HUDEP-2 (cell line): ENCODE data around the gene COIL.
"Not testable (repeated sequence)": the region's sequence is repeated elsewhere in the genome, so short reads cannot be mapped to it uniquely, and the experiment has no call there.

Experiments
- DNase-seq, 76 experiments: peaks; one replicate each; lab custom pipeline; 2025; ENCODE audit not compliant: unreplicated experiment in 76 of 76; lab: John Stamatoyannopoulos, UW

Gene COIL, protein sequence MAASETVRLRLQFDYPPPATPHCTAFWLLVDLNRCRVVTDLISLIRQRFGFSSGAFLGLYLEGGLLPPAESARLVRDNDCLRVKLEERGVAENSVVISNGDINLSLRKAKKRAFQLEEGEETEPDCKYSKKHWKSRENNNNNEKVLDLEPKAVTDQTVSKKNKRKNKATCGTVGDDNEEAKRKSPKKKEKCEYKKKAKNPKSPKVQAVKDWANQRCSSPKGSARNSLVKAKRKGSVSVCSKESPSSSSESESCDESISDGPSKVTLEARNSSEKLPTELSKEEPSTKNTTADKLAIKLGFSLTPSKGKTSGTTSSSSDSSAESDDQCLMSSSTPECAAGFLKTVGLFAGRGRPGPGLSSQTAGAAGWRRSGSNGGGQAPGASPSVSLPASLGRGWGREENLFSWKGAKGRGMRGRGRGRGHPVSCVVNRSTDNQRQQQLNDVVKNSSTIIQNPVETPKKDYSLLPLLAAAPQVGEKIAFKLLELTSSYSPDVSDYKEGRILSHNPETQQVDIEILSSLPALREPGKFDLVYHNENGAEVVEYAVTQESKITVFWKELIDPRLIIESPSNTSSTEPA

DNA sequence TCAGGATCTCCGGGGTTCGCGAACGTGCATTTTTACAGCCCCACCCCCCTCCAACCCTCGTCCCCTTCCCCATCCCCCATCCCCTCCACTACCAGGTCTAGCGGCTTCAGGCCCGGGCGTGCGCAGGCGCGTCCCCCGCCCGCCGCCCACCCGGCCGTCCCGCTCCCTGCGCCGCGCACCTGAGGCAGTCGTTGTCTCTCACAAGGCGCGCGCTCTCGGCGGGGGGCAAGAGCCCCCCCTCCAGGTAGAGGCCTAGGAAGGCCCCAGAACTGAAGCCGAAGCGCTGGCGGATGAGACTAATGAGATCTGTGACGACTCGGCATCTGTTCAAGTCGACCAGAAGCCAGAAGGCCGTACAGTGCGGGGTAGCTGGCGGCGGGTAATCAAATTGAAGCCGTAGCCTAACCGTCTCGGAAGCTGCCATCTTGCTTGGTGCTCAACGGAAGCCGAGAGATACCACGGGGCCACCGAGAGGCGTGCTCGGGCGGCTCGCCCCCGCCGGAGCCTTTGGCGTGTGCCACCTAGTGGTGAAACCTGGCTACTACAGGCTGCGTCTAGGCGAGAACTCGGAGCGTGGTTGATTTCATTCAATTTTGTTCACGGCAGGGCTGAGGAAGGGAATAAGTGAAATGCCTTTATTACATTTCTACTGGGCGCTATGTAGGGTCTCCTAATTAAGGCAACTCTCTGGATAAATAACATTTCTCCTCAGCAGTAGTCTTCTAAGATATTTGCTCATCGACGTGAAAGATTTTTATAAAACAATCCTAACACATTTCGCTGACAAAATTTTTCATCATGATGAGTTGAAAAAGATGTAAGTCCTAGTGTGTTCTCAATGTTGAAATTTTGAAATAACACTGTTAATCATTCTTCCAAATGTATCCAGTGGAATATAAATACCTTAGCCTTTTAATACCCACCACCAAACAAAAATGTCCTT, at the start of gene COIL:
Gene COIL, minus strand, starts transcription at position 455 of the 943 bp plus-strand sequence. Its CDS starts 31 bp downstream, at position 424.
- DNase-seq: peak in 75 of 76 experiments; percentile 17 to 94 (median 83)

DNA sequence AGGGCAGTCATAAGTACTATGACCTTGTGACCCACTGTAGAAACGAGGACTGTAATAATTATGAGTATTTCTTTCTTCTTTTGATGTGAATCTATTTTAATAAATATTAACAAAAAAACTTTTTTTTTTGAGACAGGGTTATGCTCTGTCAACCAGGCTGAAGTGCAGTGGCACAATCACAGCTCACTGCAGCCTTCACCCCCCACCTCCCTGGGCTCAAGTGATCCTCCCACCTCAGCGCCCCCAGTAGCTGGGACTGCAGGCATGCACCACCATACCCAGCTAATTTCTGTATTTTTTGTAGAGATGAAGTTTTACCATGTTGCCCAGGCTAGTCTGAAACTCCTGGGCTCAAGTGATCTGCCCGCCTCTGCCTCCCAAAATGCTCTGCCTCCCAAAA, 49.6 kb upstream of the COIL start:
- no peak for DNase-seq

DNA sequence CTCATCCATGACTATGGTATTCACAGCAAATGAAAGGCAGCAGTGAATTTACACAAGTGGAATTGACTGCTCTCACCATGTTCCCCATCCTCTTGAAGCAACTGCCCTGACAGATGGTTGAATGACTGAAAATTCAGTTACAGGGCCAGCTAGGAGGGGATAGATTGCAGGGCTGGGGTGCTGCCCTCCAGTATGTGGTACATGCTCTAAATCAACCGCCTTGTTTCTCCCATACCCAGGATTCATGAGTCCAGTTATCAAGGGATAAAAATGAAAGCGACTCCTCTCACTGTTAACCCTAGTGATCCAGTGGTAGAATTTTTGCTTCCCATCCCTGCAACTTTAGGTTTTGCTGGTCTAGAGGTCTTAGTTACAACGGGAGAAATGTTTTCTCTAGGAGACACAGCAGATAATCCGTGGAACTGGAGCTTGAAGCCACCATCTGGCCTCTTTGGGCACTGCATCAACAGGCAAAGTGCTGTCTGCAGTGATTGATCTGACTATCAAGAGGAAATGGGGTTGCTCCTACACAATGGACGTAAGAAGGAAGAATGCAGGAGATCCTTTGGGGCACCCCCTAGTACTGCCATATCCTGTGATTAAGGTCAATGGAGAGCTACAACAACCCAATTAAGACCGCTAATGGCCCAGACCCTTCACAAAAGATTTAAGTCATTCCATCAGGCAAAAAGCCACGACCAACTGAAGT, 49.0 kb upstream of the COIL start:
- DNase-seq: peak in 44 of 76 experiments; percentile 4 to 61 (median 24)

- DNase-seq: no peak
Observed at GRCh38 chr17:57008958-57009357, 48.1 kb upstream of the COIL start.

GRCh38 chr17:57006040-57006439, 45.2 kb upstream of the COIL start:
- no peak for DNase-seq

DNA sequence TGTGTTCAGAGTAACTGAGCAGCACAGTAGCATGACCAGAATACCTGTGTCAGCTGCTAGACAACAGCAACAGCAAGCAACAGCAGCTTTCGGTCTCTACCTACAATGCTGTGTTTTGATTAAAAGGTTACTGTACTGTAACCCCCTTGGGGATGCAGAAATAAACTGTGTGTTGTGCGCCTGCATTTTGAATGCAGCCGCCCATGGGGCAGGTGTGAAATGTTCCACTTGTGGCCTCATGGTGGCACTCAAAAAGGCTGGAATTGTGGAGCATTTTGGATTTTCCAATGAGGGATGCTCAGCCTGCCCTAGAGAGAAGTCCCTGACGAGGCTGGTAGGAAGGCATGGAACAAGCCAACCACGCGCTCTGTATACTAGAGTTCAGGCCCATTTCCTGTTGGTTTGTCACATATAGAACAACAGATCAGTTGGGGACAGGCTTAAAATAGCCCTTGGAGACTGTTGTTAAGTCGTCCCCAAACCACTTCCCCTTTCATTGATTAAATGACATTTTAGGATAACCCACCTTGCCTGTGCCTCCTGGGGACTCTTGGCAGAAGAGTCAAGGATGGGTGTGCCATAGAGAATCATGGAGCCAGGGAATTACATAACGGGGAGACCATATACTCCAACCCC, 44.2 kb upstream of the COIL start:
- no peak for DNase-seq

DNA sequence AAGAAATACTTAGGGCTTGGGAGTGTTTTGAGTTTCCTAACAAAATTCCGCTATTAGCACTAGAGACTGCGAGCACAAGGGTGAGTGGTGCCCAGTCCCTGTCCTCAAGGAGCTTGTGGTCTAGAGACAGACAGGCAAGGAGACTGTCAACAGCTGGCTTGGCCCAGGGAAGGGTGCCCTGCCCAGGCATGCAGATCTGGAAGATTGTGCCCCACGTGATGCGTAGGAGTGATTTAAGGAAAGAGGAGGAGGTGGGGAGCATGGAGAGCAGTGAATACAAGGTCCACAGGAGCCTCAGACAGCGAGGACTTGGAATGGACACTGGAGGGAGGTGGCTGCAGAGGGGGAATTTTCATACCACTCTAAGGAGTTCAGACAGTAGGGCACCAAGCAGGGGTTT, 42.1 kb upstream of the COIL start:
- DNase-seq: peak in 1 of 76 experiments; percentile 1

- DNase-seq: no peak
Observed at GRCh38 chr17:57001541-57001940, 40.7 kb upstream of the COIL start.

GRCh38 chr17:56997313-56997712, 36.5 kb upstream of the COIL start:
- DNase-seq: no peak

- no peak for DNase-seq
Observed at GRCh38 chr17:56995766-56996165, 34.9 kb upstream of the COIL start.

DNA sequence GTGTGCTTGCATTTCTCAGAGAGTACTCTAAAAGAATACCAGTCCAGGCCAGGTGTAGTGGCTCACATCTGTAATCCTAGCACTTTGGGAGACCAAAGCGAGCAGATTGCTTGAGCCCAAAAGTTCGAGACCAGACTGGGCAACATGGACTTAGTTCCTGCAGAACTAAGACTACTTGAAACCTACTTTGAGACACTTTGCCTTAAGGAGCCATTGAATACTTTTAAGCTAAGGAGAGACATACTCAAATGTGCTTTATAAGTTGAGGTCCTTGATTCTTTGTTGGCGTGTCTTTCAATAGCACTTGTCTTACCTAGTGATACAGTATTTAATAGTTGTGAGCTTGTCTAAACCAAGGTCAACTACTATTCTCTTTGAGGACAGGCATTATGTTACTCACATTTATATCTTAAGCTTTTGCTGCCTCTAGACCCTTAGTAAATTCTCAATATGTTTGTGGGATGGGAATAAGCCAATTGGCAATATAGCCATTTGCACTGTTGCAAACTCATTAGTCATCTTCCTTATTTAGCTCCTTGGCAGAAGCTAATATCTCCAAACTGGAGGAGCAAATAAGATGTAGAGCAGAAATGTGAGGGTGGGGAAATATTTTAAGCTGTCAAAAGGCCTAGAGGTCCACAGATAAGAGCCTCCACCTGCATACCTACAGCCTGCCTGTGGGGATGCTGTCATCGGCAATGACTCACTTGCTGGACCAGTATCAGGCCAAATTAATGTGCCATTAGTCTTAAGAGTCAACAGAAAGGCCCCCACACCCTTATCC, 33.4 kb upstream of the COIL start:
- DNase-seq: no peak

DNA sequence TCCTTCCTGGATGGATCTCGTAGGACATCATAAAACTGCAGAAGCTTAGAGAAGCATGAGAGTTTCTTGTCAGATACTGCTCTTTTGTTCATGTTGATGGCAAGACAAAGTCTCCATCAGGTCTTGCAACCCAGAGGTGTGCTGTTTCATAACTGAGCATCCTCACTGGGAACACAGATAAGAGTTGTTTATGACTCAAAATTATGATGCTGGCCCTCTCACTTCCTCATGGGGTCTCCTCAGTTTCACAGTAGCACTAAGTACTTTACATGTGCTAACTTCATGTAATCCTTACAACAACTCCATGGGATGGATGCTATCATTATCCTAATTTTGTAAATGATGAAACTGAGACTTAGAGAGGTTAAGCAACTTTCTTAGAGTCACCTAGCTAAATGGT, 31.5 kb upstream of the COIL start:
- DNase-seq: no peak

- no peak for DNase-seq
Observed at GRCh38 chr17:56988901-56989572, 28.2 kb upstream of the COIL start.

DNA sequence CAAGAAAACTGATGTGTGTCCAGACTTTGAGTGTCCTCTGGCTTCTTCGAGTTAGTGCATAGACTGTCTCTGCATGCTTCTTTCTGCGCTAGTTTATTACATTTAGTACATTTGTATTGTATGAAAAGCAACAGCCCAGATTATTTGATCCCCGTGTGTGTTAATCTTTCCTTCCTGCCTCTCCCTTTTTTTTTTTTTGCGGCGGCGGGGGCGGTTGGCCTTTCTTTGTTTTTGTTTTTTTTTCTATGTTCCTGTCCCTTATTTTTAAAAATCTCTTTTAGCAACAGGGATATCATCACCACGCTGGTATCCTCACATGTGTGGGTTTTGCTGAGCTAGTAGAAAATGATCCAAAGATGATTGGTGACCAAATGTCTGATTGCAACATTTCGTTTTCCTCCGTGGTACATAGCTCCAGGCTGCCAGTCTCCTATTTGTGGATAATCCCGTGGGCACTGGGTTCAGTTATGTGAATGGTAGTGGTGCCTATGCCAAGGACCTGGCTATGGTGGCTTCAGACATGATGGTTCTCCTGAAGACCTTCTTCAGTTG, 26.5 kb upstream of the COIL start:
- no peak for DNase-seq

- peak in 51 of 76 experiments; percentile 0 to 70 (median 28) for DNase-seq
Observed at GRCh38 chr17:56985371-56986162, 24.7 kb upstream of the COIL start.

GRCh38 chr17:56983366-56983765, 22.5 kb upstream of the COIL start:
- DNase-seq: no peak

- peak in 63 of 76 experiments; percentile 3 to 74 (median 42) for DNase-seq
Observed at GRCh38 chr17:56982312-56982711, 21.5 kb upstream of the COIL start.

GRCh38 chr17:56980526-56980925, 19.7 kb upstream of the COIL start:
- not testable (repeated sequence) for DNase-seq
